K562 (cell line): ENCODE measurements around the gene OGT.

Experiments used
- GABPA ChIP-seq: fragments of 200-800 bp; sonication (Bioruptor generic); conservative IDR thresholded peaks from 2 replicates; pipeline ENCODE4 v1.6.1; 2016; ENCODE audit warnings: low read depth, missing genetic modification characterization, missing compliant biosample characterization
- HNRNPUL1 ChIP-seq: fragments of 200-400 bp; formaldehyde crosslinking; IDR thresholded peaks from 2 replicates; pipeline ENCODE4 v1.6.1; 2017; ENCODE audit warnings: low read length
- JUND ChIP-seq, 2 experiments: IDR thresholded peaks; 2 replicates in 1 of 2; 3 replicates in 1 of 2; pipeline ENCODE4 v1.6.1; 2011; ENCODE audit warnings: borderline replicate concordance in 2 of 2, low read depth in 2 of 2, low read length in 2 of 2, improper control_type of control experiment in 1 of 2, missing biosample characterization in 1 of 2, missing genetic modification characterization in 1 of 2, missing genetic modification reagents in 1 of 2
- MAFK ChIP-seq: IDR thresholded peaks from 2 replicates; pipeline ENCODE4 v1.6.1; 2011; ENCODE audit warnings: low read length, improper control_type of control experiment
- POLR2H ChIP-seq: IDR thresholded peaks from 2 replicates; pipeline ENCODE4 v1.6.1; 2016; ENCODE audit warnings: missing genetic modification characterization, low read depth, mild to moderate bottlenecking, control low read depth, missing compliant biosample characterization, moderate library complexity
- USF2 ChIP-seq: sonication (generic); formaldehyde crosslinking; IDR thresholded peaks from 2 replicates; pipeline ENCODE4 v1.5.0; 2020; ENCODE audit warnings: missing genetic modification reagents
- ZNF174 ChIP-seq: fragments of 250-450 bp; sonication (Bioruptor Pico); IDR thresholded peaks from 2 replicates; pipeline ENCODE4 v1.4.0; 2020; ENCODE audit warnings: mild to moderate bottlenecking
- ZNF398 ChIP-seq: fragments of 250-450 bp; sonication (Bioruptor Pico); IDR thresholded peaks from 2 replicates; pipeline ENCODE4 v1.8.0; 2021; ENCODE audit warnings: moderate library complexity, mild to moderate bottlenecking, inconsistent platforms

GRCh38 chrX:71618303-71618721, 85.4 kb downstream of the OGT start, which contains the start of gene CXCR3:
- TF ChIP-seq ZNF398 (CRISPR knock-in tag) (no peak), POLR2H (tag) (no peak), MAFK (no peak), HNRNPUL1 (no peak), JUND (IDR thresholded peaks at IDR 0.05; ENCODE audit: borderline replicate concordance, low read depth, low read length) (no peak), JUND (tag; IDR thresholded peaks at IDR 0.05; ENCODE audit: borderline replicate concordance, low read depth, low read length) (no peak), ZNF174 (CRISPR knock-in tag) (no peak), GABPA (no peak), USF2 (CRISPR knock-in tag) (no peak)
